GM19467 (cell line): ENCODE results near the gene OR7A5.
"Not testable (repeated sequence)": the region's sequence is repeated elsewhere in the genome, so short reads cannot be mapped to it uniquely, and the experiment has no call there.

Experiments used
- ATAC-seq: cut with Tn5 transposase; IDR thresholded peaks from one replicate; pipeline ENCODE4 v1.9.1; 2021; ENCODE audit warnings: mild to moderate bottlenecking, moderate library complexity; ENCODE audit not compliant: unreplicated experiment

Gene OR7A5

DNA sequence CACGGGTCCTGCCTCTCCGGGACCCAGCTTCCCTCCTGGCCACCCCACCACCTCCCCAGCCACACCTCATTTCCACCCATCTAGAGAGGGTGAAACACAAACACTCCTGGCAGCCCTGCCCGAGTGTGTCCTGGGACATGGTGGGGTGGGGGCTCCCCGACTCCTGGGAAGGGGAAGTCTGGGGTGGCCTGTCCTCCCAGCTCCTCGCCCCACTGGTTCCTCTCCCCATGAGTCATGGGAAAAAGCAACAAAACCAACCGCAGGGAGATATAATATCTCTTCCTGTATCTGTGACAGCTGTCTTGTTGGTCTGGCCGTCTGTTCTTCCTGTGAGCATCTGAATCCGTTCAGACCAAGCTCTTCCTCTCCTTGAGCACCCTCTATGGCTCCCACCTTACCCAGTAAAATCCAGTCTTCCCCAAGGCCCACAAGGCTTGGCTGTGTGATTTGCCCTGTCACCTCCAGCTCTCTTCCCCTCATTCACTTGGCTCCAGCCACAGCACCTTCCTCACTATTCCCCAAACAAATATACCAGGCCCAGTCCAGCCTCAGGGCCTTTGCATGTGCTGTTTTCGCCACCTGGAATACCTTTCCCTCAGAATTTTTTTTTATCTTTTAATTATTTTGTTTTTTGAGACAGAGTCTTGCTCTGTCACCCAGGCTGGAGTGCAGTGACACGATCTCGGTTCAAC lies 49.7 kb downstream of the OR7A5 start:
- not testable (repeated sequence) for ATAC-seq

- not testable (repeated sequence) for ATAC-seq
These were observed 50.3 kb downstream of the OR7A5 start for GRCh38 chr19:14784730-14785101.

DNA sequence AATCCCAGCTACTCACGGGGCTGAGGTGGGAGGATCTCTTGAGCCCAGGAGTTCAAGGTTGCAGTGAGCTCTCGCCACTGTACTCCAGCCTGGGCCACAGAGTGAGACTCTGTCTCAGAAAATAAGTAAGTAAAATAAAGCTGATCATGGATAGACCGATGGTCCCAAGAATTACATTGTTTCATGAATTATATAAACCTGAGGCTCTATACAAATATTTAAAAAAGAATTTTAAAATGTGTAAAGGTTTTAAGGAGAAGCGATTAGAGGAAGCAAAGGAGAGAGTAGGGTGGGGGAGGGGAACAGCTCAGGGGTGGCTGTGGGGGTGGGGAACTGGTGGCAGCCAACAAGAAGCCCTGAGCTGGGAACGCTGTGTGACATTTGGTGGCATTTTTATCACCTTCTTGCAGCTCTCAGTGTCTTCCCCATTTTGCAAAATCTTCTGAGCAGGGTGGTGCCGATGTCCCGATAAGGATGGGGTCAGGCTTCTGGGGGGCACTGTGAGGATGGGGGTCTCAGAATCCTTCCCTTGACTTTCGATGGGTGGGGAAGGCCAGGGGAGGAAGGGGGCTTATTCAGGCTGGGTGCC lies 51.5 kb downstream of the OR7A5 start:
- not testable (repeated sequence) for ATAC-seq

GRCh38 chr19:14782626-14783409 lies 52.2 kb downstream of the OR7A5 start:
- ATAC-seq = no peak

DNA sequence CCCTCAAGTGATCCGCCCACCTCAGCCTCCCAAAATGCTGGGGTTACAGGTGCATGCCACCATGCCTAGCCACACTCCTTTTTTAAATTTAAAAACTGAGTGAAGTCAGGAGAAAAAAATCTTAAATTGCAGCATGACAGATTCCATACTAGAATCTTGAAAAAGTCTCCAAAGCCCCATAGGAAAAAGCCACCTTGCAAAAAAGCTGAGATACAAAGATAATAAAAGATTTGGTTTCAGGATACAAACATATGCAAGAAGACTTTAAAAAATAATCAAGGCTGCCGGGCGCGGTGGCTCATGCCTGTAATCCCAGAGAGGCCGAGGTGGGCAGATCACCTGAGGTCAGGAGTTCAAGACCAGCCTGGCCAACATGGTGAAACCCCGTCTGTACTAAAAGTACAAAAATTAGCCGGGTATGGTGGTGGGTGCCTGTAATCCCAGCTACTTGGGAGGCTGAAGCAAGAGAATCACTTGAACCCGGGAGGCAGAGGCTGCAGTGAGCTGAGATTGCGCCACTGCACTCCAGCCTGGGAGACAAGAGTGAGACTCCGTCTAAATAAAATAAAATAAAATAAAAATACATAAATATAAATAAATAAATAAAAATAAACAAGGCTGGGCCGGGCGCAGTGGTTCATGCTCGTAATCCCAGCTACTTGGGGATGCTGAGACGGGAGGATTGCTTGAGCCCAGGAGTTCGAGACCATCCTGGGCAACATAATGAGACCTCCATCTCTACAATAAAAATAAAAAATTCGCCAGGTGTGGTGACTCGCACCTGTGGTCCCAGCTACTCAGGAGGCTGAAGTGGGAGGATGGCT lies 53.1 kb downstream of the OR7A5 start:
- not testable (repeated sequence) for ATAC-seq

- not testable (repeated sequence) for ATAC-seq
These were observed 54.3 kb downstream of the OR7A5 start for GRCh38 chr19:14780622-14781225.

DNA sequence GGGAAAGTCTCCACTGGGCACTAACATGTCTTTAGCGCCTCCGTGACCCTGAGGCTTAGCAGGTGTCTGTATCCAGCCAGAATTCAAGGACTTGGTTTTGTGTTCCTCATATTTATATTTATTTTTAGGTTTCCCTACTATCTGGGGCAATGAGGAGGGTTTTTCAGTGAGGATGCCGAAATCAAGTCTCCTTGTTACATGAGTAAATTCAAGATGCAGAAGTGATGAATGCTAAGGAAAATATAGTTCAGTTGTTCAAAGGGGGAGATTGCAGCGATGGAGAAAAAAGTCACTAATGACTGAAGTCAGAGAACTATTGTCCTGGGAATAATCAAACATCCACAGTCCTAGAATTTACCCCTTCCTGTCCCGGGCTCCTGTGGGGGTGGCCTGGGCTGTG lies 55.8 kb downstream of the OR7A5 start:
- ATAC-seq = no peak

DNA sequence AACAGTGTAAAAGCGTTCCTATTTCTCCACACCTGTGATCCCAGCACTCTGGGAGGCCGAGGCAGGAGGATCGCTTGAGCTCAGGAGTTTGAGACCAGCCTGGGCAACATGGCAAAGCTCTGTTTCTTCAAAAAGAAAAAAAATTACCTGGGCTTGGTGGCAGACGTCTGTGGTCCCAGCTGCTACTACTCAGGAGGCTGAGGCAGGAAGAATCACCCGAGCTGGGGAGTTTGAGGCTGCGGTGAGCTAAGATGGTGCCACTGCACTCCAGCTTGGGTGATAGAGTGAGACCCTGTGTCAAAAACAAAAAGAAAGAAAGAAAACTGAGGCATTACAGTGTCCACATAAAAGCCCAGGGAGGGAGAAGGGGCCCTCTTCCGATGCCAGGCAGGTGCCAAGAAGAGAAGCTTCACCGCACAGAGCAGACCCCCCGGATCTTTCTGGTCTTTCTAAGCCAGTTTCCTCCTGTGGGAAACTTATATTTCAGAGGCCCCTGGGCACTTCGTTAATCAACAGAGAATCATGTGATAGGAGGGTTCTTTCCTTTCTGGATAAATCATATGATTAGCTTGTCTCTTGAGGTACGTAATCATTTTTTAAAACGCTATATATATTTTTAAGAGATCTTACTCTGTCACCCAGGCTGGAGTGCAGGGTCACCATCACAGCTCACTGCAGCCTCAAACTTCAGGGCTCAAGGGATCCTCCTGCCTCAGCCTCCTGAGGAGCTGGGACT lies 56.7 kb downstream of the OR7A5 start, which contains the start of gene ADGRE2:
Gene ADGRE2 (minus strand): TSS at position 451 of the 736 bp plus-strand sequence. CDS start 1,804 bp downstream, outside the sequence.
- not testable (repeated sequence) for ATAC-seq

- ATAC-seq = not testable (repeated sequence)
These were observed 57.3 kb downstream of the OR7A5 start for GRCh38 chr19:14777645-14778044.
